ENCODE data around the gene LIMS1. TPM values are rescaled to one million over a fixed set of nuclear protein-coding genes. Genes with fewer than 3 reads are reported as not detected.

LIMS1 gene
- total RNA-seq, 1 experiment from 2014 or later: 101 TPM

GRCh38 chr2:108571286-108571685 is 37.0 kb downstream of the LIMS1 start:
- Histone ChIP-seq H3K27ac (ENCODE audit: low read length) (peak overlapping the region; percentile 17; the same call in 1 of the 2 replicates), H3K9me3 (ENCODE audit: control insufficient read depth, insufficient read depth, low read depth, low read length) (no peaks in the 10 kb centered on the region), H3K4me3 (ENCODE audit: low read depth in 2 of 2, low read length in 2 of 2) (no peak overlapping the region), H3K4me1 (ENCODE audit: control insufficient read depth, insufficient read depth, low read length) (peaks cover 49% of the 10 kb centered on the region), H3K27me3 (ENCODE audit: control insufficient read depth, insufficient read depth, low read length) (no peaks in the 10 kb centered on the region), H3K36me3 (ENCODE audit: control insufficient read depth, insufficient read depth, low read length) (no peaks in the 10 kb centered on the region)
- ChIA-PET CTCF (no interaction called here), POLR2A (no interaction called here)
- ATAC-seq: no peak
- TF ChIP-seq REST (IDR thresholded peaks at IDR 0.05; ENCODE audit: insufficient read depth in 1 of 2, low read depth in 2 of 2, low read length in 1 of 2) (no peak), POLR2AphosphoS5 (IDR thresholded peaks at IDR 0.05; ENCODE audit: low read depth, low read length) (no peak), CTCF (IDR thresholded peaks at IDR 0.05) (no peak), SIN3A (IDR thresholded peaks at IDR 0.05; ENCODE audit: borderline replicate concordance, insufficient read depth, low read depth, low read length) (no peak), TCF7L2 (IDR thresholded peaks at IDR 0.05; ENCODE audit: low read depth, low read length) (no peak)
- DNase-seq (ENCODE audit: low read depth, low spot score): no peak
- in situ Hi-C loops (cut with HindIII; ENCODE audit: low pct_unique_long_range_greater_than_20kb, low sequenced_read_pairs): loop anchor here (25.0 kb wide), 1 partner anchor 109 kb away; no protein-coding TSS in a partner anchor
- no TSS peak for BruUV-seq (replicated peaks)
- intact Hi-C loops (cut with micrococcal nuclease; ENCODE audit: unreplicated experiment): no loop called here

- intact Hi-C loops (cut with micrococcal nuclease; ENCODE audit: unreplicated experiment): no loop called here
- no peak overlapping the region for H3K27ac ChIP-seq (ENCODE audit: low read length)
- H3K9me3 ChIP-seq (ENCODE audit: control insufficient read depth, insufficient read depth, low read depth, low read length): no peaks in the 10 kb centered on the region
- TF ChIP-seq TCF7L2 (IDR thresholded peaks at IDR 0.05; ENCODE audit: low read depth, low read length) (no peak), CTCF (IDR thresholded peaks at IDR 0.05) (no peak), REST (IDR thresholded peaks at IDR 0.05; ENCODE audit: insufficient read depth in 1 of 2, low read depth in 2 of 2, low read length in 1 of 2) (no peak), SIN3A (IDR thresholded peaks at IDR 0.05; ENCODE audit: borderline replicate concordance, insufficient read depth, low read depth, low read length) (no peak), POLR2AphosphoS5 (IDR thresholded peaks at IDR 0.05; ENCODE audit: low read depth, low read length) (no peak)
- in situ Hi-C loops (cut with HindIII; ENCODE audit: low pct_unique_long_range_greater_than_20kb, low sequenced_read_pairs): loop anchor here (25.0 kb wide), 1 partner anchor 111 kb away; no protein-coding TSS in a partner anchor
- H3K36me3 ChIP-seq (ENCODE audit: control insufficient read depth, insufficient read depth, low read length): no peaks in the 10 kb centered on the region
- POLR2A ChIA-PET: no interaction called here
- no peak overlapping the region for H3K4me3 ChIP-seq (ENCODE audit: low read depth in 2 of 2, low read length in 2 of 2)
- H3K27me3 ChIP-seq (ENCODE audit: control insufficient read depth, insufficient read depth, low read length): no peaks in the 10 kb centered on the region
- BruUV-seq (replicated peaks): no TSS peak
- CTCF ChIA-PET: interaction anchor here (2.0 kb wide), 1 partner anchor 11 kb away, joined by 8 read pairs; no protein-coding TSS in a partner anchor
- ATAC-seq (no peak), DNase-seq (ENCODE audit: low read depth, low spot score) (no peak)
- peaks cover 64% of the 10 kb centered on the region for H3K4me1 ChIP-seq (ENCODE audit: control insufficient read depth, insufficient read depth, low read length)
Measured at GRCh38 chr2:108573061-108573460, 38.8 kb downstream of the LIMS1 start.
